WTC11 (cell line): Measurements from ENCODE around the gene HK2. TPM values are rescaled to one million over a fixed set of nuclear protein-coding genes. Genes with fewer than 3 reads are reported as not detected.

ENCODE experiments used
- ATAC-seq: fragments of 200-7000 bp; cut with Tn5 transposase; 2 replicates; pipeline ENCODE4 v1.10.0; 2021; ENCODE audit warnings: mild to moderate bottlenecking, moderate library complexity
- Bru-seq: library from RNA; stranded (reverse); fragments of 400-500 nt; gene quantifications from one replicate; lab custom pipeline; 2021; lab: Mats Ljungman, UMichigan
- CTCF ChIA-PET: fragments of 300-600 bp; sonication (Branson Sonifier 250); formaldehyde crosslinking; loops from one replicate; lab custom pipeline; 2021; ENCODE audit warnings: antibody characterized with exemption; lab: Charles Lee
- POLR2A ChIA-PET: fragments of 350-600 bp; sonication (Branson Sonifier 250); formaldehyde crosslinking; loops from one replicate; lab custom pipeline; 2021; ENCODE audit warnings: antibody characterized with exemption; lab: Charles Lee
- DNase-seq: peaks from one replicate; pipeline ENCODE4 v3.0.0; 2021; ENCODE audit warnings: low spot score
- H3K27ac Mint-ChIP-seq: 2 replicates; pipeline ENCODE4 v1.8.0; 2021; ENCODE audit warnings: mixed read lengths
- H3K27me3 Mint-ChIP-seq: 2 replicates; pipeline ENCODE4 v1.8.0; 2021; ENCODE audit warnings: low read depth, mild to moderate bottlenecking, moderate library complexity, mixed read lengths
- H3K36me3 Mint-ChIP-seq: 2 replicates; pipeline ENCODE4 v1.8.0; 2021; ENCODE audit warnings: mixed read lengths
- H3K4me1 Mint-ChIP-seq: 2 replicates; pipeline ENCODE4 v1.8.0; 2022; ENCODE audit warnings: mixed read lengths
- H3K4me3 Mint-ChIP-seq: 2 replicates; pipeline ENCODE4 v1.8.0; 2021; ENCODE audit warnings: mild to moderate bottlenecking, moderate library complexity, mixed read lengths
- H3K9me3 Mint-ChIP-seq: 2 replicates; pipeline ENCODE4 v1.8.0; 2021; ENCODE audit warnings: mixed read lengths
- ATF1 ChIP-seq: sonication (generic); formaldehyde crosslinking; IDR thresholded peaks from 2 replicates; pipeline ENCODE4 v1.8.1; 2023; ENCODE audit warnings: mild to moderate bottlenecking, moderate library complexity, missing genetic modification reagents
- ETV6 ChIP-seq: sonication (generic); formaldehyde crosslinking; IDR thresholded peaks from 2 replicates; pipeline ENCODE4 v1.8.1; 2022; ENCODE audit warnings: mild to moderate bottlenecking, missing genetic modification reagents
- FOXK1 ChIP-seq: sonication (generic); formaldehyde crosslinking; IDR thresholded peaks from 2 replicates; pipeline ENCODE4 v1.8.0; 2022; ENCODE audit warnings: mild to moderate bottlenecking, moderate library complexity, missing genetic modification reagents
- GABPB1 ChIP-seq: sonication (generic); formaldehyde crosslinking; IDR thresholded peaks from 2 replicates; pipeline ENCODE4 v1.8.1; 2023; ENCODE audit warnings: mild to moderate bottlenecking, missing genetic modification reagents
- NFYB ChIP-seq: sonication (generic); formaldehyde crosslinking; conservative IDR thresholded peaks from 2 replicates; pipeline ENCODE4 v1.8.0; 2022; ENCODE audit warnings: low read depth, missing genetic modification reagents
- NR1H2 ChIP-seq: sonication (generic); formaldehyde crosslinking; IDR thresholded peaks from 2 replicates; pipeline ENCODE4 v1.9.0; 2021; ENCODE audit warnings: mild to moderate bottlenecking, moderate library complexity, missing genetic modification reagents
- RORB ChIP-seq: fragments of 250-450 bp; sonication (Bioruptor Pico); IDR thresholded peaks from 2 replicates; pipeline ENCODE4 v1.9.0; 2021; ENCODE audit warnings: mild to moderate bottlenecking
- SOX15 ChIP-seq: fragments of 250-450 bp; sonication (Bioruptor Pico); IDR thresholded peaks from 2 replicates; pipeline ENCODE4 v1.9.0; 2021; ENCODE audit warnings: mild to moderate bottlenecking
- SP1 ChIP-seq: sonication (generic); formaldehyde crosslinking; conservative IDR thresholded peaks from 2 replicates; pipeline ENCODE4 v1.8.1; 2022; ENCODE audit warnings: missing genetic modification reagents
- ZNF232 ChIP-seq: sonication (generic); formaldehyde crosslinking; IDR thresholded peaks from 2 replicates; pipeline ENCODE4 v1.8.0; 2022; ENCODE audit warnings: mild to moderate bottlenecking, missing genetic modification reagents
- long read RNA-seq, 3 experiments: library from RNA in 1 of 3; library from capped mRNA in 1 of 3; library from polyadenylated mRNA in 1 of 3; unstranded in 2 of 3; stranded (forward) in 1 of 3; transcript quantifications; one replicate each; pipeline ENCODE4 v2.0.0, GENCODE V29; 2021
- total RNA-seq: library from RNA; stranded (reverse); gene quantifications from 3 replicates; pipeline ENCODE4 v1.2.3, GENCODE V29; 2021
- TF ChIP-seq, protein P1 (sequence below): sonication (generic); formaldehyde crosslinking; IDR thresholded peaks from 2 replicates; pipeline ENCODE4 v1.8.1; 2023; ENCODE audit warnings: mild to moderate bottlenecking, missing genetic modification reagents
- TF ChIP-seq, protein P2 (sequence below): sonication (generic); formaldehyde crosslinking; IDR thresholded peaks from 2 replicates; pipeline ENCODE4 v1.8.0; 2022; ENCODE audit warnings: mild to moderate bottlenecking, missing genetic modification reagents
- TF ChIP-seq, protein P3 (sequence below): sonication (generic); formaldehyde crosslinking; IDR thresholded peaks from 2 replicates; pipeline ENCODE4 v1.8.0; 2022; ENCODE audit warnings: mild to moderate bottlenecking, missing genetic modification reagents
- TF ChIP-seq, protein P4 (sequence below): sonication (generic); formaldehyde crosslinking; IDR thresholded peaks from 2 replicates; pipeline ENCODE4 v1.8.0; 2022; ENCODE audit warnings: mild to moderate bottlenecking, missing genetic modification reagents
- TF ChIP-seq, protein P5 (sequence below): sonication (generic); formaldehyde crosslinking; IDR thresholded peaks from 2 replicates; pipeline ENCODE4 v1.8.1; 2023; ENCODE audit warnings: mild to moderate bottlenecking, moderate library complexity, missing genetic modification reagents

The HK2 gene
- total RNA-seq (61.6 to 74.5 TPM (median 73.9 TPM) in 3 replicates), Bru-seq, nascent RNA (percentile 82 among the genes with signal in this experiment)
- long read RNA-seq, experiment 1, full-length matches to known transcripts: 135 of 277 reads
- long read RNA-seq, experiment 1, partial matches to known transcripts: 133 of 277 reads
- long read RNA-seq, experiment 1, other reads (novel, unspliced or antisense): 9 of 277 reads
- long read RNA-seq, experiment 2, full-length matches to known transcripts: 15 of 71 reads
- long read RNA-seq, experiment 2, partial matches to known transcripts: 49 of 71 reads
- long read RNA-seq, experiment 2, other reads (novel, unspliced or antisense): 7 of 71 reads
- long read RNA-seq, experiment 3, partial matches to known transcripts: 0 of 5 reads
- long read RNA-seq, experiment 3, other reads (novel, unspliced or antisense): 5 of 5 reads

DNA sequence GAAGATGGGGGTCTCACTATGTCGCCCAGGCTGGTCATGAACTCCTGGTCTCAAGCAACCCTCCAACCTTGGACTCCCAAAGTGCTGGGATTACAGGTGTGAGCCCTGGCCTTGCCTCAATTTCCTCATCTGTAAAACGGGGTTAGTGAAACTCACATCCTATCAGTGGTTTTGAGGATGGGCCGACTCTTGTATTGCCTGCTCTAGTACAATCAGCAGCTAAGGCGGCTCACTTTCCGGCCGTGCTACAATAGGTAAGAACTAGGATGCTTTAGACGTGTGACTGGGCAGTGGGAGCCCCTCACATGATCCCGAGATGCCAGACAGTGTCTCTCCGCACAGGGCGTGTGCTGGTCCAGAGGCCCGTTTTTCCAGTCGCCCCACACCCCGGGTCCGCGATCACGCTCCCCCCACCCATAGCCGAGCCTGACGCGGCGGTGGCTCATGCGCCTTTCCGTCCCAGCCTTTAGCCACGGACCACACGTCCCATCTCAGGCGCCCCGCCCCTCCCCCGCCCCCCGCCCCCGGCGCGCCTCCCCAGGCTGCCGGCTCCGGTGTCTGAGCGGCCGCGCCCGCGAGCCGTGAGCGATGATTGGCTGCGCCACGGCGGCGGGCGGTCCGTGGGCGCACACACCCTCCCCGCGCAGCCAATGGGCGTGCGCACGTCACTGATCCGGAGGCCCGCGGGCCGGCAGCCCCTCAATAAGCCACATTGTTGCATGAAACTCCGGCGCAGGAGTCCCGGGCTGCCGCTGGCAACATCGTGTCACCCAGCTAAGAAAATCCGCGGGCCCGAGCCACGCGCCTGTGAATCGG lies at the start of gene HK2:
Gene HK2 (plus strand): TSS at position 710 of the 816 bp plus-strand sequence. CDS start 454 bp downstream, outside the sequence.
- Mint-ChIP-seq H3K36me3 (peaks cover 4% of the 10 kb centered on the region; the same call in 1 of the 2 replicates), H3K27me3 (no peaks in the 10 kb centered on the region), H3K9me3 (peaks cover 4% of the 10 kb centered on the region; the same call in 1 of the 2 replicates), H3K27ac (peak within 1 kb of the TSS; percentile 94), H3K4me1 (peaks cover 49% of the 10 kb centered on the region), H3K4me3 (peak within 1 kb of the TSS; percentile 86)
- DNase-seq (peak; percentile 82), ATAC-seq (peak; percentile 63)
- TF ChIP-seq RORB (CRISPR knock-in tag) (no peak), FOXK1 (CRISPR knock-in tag) (peak; percentile 67), ETV6 (CRISPR knock-in tag) (0 out of 2 replicates have a peak, but pooled peaks have one; percentile 12), GABPB1 (CRISPR knock-in tag) (peak; percentile 69), NR1H2 (CRISPR knock-in tag) (no peak), SP1 (peak; percentile 58; the same call in 1 of the 2 replicates), NFYB (CRISPR knock-in tag) (peak; percentile 77), ZNF232 (CRISPR knock-in tag) (no peak), ATF1 (CRISPR knock-in tag) (no peak; the same call in 1 of the 2 replicates)
- TF ChIP-seq, protein P1, sequence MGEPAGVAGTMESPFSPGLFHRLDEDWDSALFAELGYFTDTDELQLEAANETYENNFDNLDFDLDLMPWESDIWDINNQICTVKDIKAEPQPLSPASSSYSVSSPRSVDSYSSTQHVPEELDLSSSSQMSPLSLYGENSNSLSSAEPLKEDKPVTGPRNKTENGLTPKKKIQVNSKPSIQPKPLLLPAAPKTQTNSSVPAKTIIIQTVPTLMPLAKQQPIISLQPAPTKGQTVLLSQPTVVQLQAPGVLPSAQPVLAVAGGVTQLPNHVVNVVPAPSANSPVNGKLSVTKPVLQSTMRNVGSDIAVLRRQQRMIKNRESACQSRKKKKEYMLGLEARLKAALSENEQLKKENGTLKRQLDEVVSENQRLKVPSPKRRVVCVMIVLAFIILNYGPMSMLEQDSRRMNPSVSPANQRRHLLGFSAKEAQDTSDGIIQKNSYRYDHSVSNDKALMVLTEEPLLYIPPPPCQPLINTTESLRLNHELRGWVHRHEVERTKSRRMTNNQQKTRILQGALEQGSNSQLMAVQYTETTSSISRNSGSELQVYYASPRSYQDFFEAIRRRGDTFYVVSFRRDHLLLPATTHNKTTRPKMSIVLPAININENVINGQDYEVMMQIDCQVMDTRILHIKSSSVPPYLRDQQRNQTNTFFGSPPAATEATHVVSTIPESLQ (CRISPR knock-in tag): no peak
- TF ChIP-seq, protein P2, sequence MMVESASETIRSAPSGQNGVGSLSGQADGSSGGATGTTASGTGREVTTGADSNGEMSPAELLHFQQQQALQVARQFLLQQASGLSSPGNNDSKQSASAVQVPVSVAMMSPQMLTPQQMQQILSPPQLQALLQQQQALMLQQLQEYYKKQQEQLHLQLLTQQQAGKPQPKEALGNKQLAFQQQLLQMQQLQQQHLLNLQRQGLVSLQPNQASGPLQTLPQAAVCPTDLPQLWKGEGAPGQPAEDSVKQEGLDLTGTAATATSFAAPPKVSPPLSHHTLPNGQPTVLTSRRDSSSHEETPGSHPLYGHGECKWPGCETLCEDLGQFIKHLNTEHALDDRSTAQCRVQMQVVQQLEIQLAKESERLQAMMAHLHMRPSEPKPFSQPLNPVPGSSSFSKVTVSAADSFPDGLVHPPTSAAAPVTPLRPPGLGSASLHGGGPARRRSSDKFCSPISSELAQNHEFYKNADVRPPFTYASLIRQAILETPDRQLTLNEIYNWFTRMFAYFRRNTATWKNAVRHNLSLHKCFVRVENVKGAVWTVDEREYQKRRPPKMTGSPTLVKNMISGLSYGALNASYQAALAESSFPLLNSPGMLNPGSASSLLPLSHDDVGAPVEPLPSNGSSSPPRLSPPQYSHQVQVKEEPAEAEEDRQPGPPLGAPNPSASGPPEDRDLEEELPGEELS (CRISPR knock-in tag): 0 out of 2 replicates have a peak, but pooled peaks have one; percentile 15
- TF ChIP-seq, protein P3, sequence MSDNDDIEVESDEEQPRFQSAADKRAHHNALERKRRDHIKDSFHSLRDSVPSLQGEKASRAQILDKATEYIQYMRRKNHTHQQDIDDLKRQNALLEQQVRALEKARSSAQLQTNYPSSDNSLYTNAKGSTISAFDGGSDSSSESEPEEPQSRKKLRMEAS: 0 out of 2 replicates have a peak, but pooled peaks have one; percentile 2
- TF ChIP-seq, protein P4, sequence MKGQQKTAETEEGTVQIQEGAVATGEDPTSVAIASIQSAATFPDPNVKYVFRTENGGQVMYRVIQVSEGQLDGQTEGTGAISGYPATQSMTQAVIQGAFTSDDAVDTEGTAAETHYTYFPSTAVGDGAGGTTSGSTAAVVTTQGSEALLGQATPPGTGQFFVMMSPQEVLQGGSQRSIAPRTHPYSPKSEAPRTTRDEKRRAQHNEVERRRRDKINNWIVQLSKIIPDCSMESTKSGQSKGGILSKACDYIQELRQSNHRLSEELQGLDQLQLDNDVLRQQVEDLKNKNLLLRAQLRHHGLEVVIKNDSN (CRISPR knock-in tag): 0 out of 2 replicates have a peak, but pooled peaks have one; percentile 5
- POLR2A ChIA-PET: interaction anchor here (2.2 kb wide), 1 partner anchor 16 kb away, joined by 13 read pairs; no protein-coding TSS in a partner anchor
- CTCF ChIA-PET: no interaction called here

DNA sequence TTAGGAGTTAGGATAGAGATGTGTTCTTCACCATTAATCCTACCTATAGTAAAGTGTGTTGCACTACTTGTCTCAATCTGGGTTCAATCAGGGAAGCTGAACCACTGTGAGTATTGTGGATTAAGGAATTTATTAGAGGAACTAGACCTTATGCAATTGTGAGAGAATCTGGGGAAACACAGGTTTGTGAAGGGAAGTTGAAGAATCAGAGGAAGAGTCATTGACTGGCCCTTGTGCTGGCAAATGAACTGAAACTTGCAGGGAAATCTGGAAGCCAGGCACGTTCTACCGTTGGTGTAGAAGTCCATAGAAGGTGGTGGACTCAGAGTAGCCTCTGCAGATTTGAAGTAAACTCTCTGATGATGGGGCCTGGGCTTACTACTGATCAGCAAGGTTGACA lies 44.7 kb upstream of the HK2 start:
- H3K36me3 Mint-ChIP-seq: no peaks in the 10 kb centered on the region
- POLR2A ChIA-PET: no interaction called here
- H3K4me1 Mint-ChIP-seq: no peaks in the 10 kb centered on the region
- H3K27me3 Mint-ChIP-seq: no peaks in the 10 kb centered on the region
- peaks cover 28% of the 10 kb centered on the region for H3K9me3 Mint-ChIP-seq
- H3K4me3 Mint-ChIP-seq: no peak overlapping the region
- no peak overlapping the region for H3K27ac Mint-ChIP-seq
- DNase-seq (no peak), ATAC-seq (no peak)
- CTCF ChIA-PET: no interaction called here
- TF ChIP-seq, protein P4 (CRISPR knock-in tag): no peak
- no peak for TF ChIP-seq SOX15 (CRISPR knock-in tag)
- TF ChIP-seq, protein P5, sequence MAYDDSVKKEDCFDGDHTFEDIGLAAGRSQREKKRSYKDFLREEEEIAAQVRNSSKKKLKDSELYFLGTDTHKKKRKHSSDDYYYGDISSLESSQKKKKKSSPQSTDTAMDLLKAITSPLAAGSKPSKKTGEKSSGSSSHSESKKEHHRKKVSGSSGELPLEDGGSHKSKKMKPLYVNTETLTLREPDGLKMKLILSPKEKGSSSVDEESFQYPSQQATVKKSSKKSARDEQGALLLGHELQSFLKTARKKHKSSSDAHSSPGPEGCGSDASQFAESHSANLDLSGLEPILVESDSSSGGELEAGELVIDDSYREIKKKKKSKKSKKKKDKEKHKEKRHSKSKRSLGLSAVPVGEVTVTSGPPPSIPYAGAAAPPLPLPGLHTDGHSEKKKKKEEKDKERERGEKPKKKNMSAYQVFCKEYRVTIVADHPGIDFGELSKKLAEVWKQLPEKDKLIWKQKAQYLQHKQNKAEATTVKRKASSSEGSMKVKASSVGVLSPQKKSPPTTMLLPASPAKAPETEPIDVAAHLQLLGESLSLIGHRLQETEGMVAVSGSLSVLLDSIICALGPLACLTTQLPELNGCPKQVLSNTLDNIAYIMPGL (CRISPR knock-in tag): no peak
